ENCODE data around the gene CDH8. TPM values are rescaled to one million over a fixed set of nuclear protein-coding genes. Genes with fewer than 3 reads are reported as not detected.
"Not testable (repeated sequence)": the region's sequence is repeated elsewhere in the genome, so short reads cannot be mapped to it uniquely, and the experiment has no call there.

The CDH8 gene
- total RNA-seq, 1 donor from 2014 or later, result 23.7 TPM

DNA sequence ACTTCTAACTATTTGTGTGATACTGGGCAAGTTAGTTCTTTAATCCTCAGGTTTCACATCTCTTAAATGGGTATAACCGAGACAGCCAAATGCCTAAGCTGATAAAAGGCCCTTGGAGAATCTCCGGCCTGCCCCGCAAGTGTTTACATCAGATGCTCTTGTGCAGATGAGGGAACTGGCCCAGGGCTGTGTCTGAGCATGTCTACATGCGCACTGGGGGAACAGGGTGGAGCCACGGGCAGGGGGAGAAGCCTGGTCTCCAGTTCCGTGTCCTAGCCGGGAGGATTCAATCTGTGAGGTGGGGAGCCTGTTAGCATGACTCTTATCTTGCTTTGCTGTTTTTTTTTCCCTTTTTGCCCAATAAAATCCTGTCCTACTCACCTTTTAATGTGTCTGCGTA, 222.9 kb downstream of the CDH8 start:
- H3F3A ChIP-seq (ENCODE audit: low read depth), result no peaks in the 10 kb centered on the region
- no peak for DNase-seq (ENCODE audit: low spot score)
- H3K36me3 Mint-ChIP-seq, result no peaks in the 10 kb centered on the region
- H3K4me1 ChIP-seq, result no peaks in the 10 kb centered on the region
- no peak overlapping the region for H2AFZ ChIP-seq (replicated peaks)
- H3K9ac ChIP-seq, result no peak overlapping the region
- H3K79me2 ChIP-seq (ENCODE audit: low read depth), result no peaks in the 10 kb centered on the region
- no peak overlapping the region for H3K27ac Mint-ChIP-seq
- H3K4me1 Mint-ChIP-seq, result peaks cover 12% of the 10 kb centered on the region
- no peaks in the 10 kb centered on the region for H3K36me3 ChIP-seq
- H4K20me1 ChIP-seq (ENCODE audit: low read depth), result no peaks in the 10 kb centered on the region
- no peak overlapping the region for H3K27ac ChIP-seq
- H3K27me3 ChIP-seq, result no peaks in the 10 kb centered on the region
- H3K9me3 Mint-ChIP-seq, result no peaks in the 10 kb centered on the region
- TF ChIP-seq, protein P1, sequence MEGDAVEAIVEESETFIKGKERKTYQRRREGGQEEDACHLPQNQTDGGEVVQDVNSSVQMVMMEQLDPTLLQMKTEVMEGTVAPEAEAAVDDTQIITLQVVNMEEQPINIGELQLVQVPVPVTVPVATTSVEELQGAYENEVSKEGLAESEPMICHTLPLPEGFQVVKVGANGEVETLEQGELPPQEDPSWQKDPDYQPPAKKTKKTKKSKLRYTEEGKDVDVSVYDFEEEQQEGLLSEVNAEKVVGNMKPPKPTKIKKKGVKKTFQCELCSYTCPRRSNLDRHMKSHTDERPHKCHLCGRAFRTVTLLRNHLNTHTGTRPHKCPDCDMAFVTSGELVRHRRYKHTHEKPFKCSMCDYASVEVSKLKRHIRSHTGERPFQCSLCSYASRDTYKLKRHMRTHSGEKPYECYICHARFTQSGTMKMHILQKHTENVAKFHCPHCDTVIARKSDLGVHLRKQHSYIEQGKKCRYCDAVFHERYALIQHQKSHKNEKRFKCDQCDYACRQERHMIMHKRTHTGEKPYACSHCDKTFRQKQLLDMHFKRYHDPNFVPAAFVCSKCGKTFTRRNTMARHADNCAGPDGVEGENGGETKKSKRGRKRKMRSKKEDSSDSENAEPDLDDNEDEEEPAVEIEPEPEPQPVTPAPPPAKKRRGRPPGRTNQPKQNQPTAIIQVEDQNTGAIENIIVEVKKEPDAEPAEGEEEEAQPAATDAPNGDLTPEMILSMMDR (IDR thresholded peaks at IDR 0.05), result no peak
- TF ChIP-seq EZH2 (IDR thresholded peaks at IDR 0.05) (no peak), EZH2phosphoT487 (IDR thresholded peaks at IDR 0.05) (no peak)
- no peak overlapping the region for H3K4me3 Mint-ChIP-seq
- H3K9me3 ChIP-seq (ENCODE audit: low read depth), result no peaks in the 10 kb centered on the region
- H3K27me3 Mint-ChIP-seq (ENCODE audit: insufficient read depth, low read depth), result no peaks in the 10 kb centered on the region
- no peak overlapping the region for H3K4me3 ChIP-seq
- H3K4me2 ChIP-seq, result no peak overlapping the region

DNA sequence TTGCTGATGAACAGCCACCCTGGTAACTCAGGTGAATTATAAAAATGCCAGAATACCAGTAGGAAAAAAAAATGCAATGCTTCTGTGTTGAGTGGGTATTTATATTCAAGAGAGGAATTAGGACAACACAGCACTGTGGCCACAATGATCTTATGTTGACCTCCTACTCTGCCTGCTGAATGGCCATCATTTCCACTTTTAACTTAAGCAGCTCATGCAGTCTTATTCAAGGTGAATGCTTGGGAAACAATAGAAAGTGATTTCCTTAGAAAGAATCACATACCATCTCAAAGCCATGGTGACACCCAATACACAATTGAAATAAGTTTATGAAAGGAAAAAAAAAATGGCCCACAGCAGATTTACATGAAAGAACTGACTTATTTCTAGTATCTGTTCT, 224.0 kb downstream of the CDH8 start:
- no peak overlapping the region for H3K27ac Mint-ChIP-seq
- H3K4me1 Mint-ChIP-seq, result peaks cover 12% of the 10 kb centered on the region
- Histone ChIP-seq H3K4me2 (no peak overlapping the region), H4K20me1 (ENCODE audit: low read depth) (no peaks in the 10 kb centered on the region), H3K9ac (no peak overlapping the region), H3K79me2 (ENCODE audit: low read depth) (no peaks in the 10 kb centered on the region), H3K27me3 (no peaks in the 10 kb centered on the region), H3K4me1 (no peaks in the 10 kb centered on the region), H3F3A (ENCODE audit: low read depth) (no peaks in the 10 kb centered on the region), H3K27ac (no peak overlapping the region), H2AFZ (replicated peaks) (no peak overlapping the region), H3K36me3 (no peaks in the 10 kb centered on the region), H3K9me3 (ENCODE audit: low read depth) (no peaks in the 10 kb centered on the region), H3K4me3 (no peak overlapping the region)
- no peaks in the 10 kb centered on the region for H3K36me3 Mint-ChIP-seq
- no peaks in the 10 kb centered on the region for H3K27me3 Mint-ChIP-seq (ENCODE audit: insufficient read depth, low read depth)
- no peaks in the 10 kb centered on the region for H3K9me3 Mint-ChIP-seq
- TF ChIP-seq, protein P1 (IDR thresholded peaks at IDR 0.05), result no peak
- TF ChIP-seq EZH2phosphoT487 (IDR thresholded peaks at IDR 0.05) (no peak), EZH2 (IDR thresholded peaks at IDR 0.05) (no peak)
- H3K4me3 Mint-ChIP-seq, result no peak overlapping the region
- peak; percentile 5 for DNase-seq (ENCODE audit: low spot score)

DNA sequence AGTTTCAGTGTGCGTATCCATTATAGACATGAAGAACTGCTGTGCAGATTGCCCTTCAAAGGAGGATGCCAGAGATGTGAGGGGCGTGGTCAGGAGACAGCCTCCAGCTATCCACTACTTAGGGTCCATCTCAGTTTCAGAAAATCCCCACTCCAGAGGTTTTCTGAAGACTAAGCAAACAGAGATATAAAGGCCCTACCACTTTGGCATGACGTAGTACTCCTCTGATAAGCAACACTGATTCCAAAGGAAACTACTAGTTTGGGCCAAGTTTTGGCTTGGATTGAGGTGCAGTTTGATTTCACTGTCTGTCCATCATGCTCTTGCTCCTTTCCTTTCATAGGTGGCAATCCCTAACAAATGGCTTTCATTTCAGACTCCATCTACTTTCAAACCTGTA, 228.7 kb downstream of the CDH8 start:
- no peaks in the 10 kb centered on the region for H3K36me3 Mint-ChIP-seq
- no peak overlapping the region for H2AFZ ChIP-seq (replicated peaks)
- H3K36me3 ChIP-seq, result no peaks in the 10 kb centered on the region
- no peaks in the 10 kb centered on the region for H4K20me1 ChIP-seq (ENCODE audit: low read depth)
- H3K27ac ChIP-seq, result no peak overlapping the region
- no peak overlapping the region for H3K9ac ChIP-seq
- peaks cover 12% of the 10 kb centered on the region for H3K4me1 Mint-ChIP-seq
- DNase-seq (ENCODE audit: low spot score), result no peak
- H3K27me3 Mint-ChIP-seq (ENCODE audit: insufficient read depth, low read depth), result no peaks in the 10 kb centered on the region
- H3K4me1 ChIP-seq, result no peaks in the 10 kb centered on the region
- H3K4me3 ChIP-seq, result no peak overlapping the region
- H3K79me2 ChIP-seq (ENCODE audit: low read depth), result no peaks in the 10 kb centered on the region
- no peak for TF ChIP-seq EZH2phosphoT487 (IDR thresholded peaks at IDR 0.05)
- TF ChIP-seq, protein P1 (IDR thresholded peaks at IDR 0.05), result no peak
- no peak for TF ChIP-seq EZH2 (IDR thresholded peaks at IDR 0.05)
- H3K4me2 ChIP-seq, result no peak overlapping the region
- H3K9me3 Mint-ChIP-seq, result no peaks in the 10 kb centered on the region
- H3K9me3 ChIP-seq (ENCODE audit: low read depth), result no peaks in the 10 kb centered on the region
- no peak overlapping the region for H3K4me3 Mint-ChIP-seq
- no peaks in the 10 kb centered on the region for H3F3A ChIP-seq (ENCODE audit: low read depth)
- no peak overlapping the region for H3K27ac Mint-ChIP-seq
- H3K27me3 ChIP-seq, result no peaks in the 10 kb centered on the region

DNA sequence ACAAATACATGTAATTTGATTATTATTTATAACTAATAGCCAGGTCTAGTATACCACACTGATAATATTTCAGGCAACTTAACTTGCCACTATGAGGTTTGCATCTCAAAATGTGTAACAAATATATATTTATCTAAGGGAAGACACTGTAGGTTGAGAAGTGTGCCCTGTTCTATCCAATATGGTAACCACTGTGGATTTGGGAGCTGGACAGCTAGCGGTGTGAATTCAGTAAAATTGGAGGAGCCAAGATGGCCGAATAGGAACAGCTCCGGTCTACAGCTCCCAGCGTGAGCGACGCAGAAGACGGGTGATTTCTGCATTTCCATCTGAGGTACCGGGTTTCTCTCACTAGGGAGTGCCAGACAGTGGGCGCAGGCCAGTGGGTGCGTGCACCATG, 235.0 kb downstream of the CDH8 start:
- H3K4me3 Mint-ChIP-seq; DNase-seq (ENCODE audit: low spot score): not testable (repeated sequence)

More for the DNA sequence above, 235.0 kb downstream of the CDH8 start:
- H3K4me1 ChIP-seq; H2AFZ ChIP-seq (replicated peaks); H4K20me1 ChIP-seq (ENCODE audit: low read depth); H3K79me2 ChIP-seq (ENCODE audit: low read depth); H3F3A ChIP-seq (ENCODE audit: low read depth); H3K36me3 ChIP-seq; H3K27me3 Mint-ChIP-seq (ENCODE audit: insufficient read depth, low read depth); H3K9me3 ChIP-seq (ENCODE audit: low read depth); H3K4me3 ChIP-seq; H3K27ac ChIP-seq; H3K27me3 ChIP-seq; H3K27ac Mint-ChIP-seq; H3K4me1 Mint-ChIP-seq; H3K9me3 Mint-ChIP-seq; H3K36me3 Mint-ChIP-seq; H3K4me2 ChIP-seq; H3K9ac ChIP-seq: not testable (repeated sequence)

Data from neural progenitor cell (in vitro differentiated cells).